ENCODE data around the gene EXOG. TPM values are rescaled to one million over a fixed set of nuclear protein-coding genes. Genes with fewer than 3 reads are reported as not detected.

Gene EXOG
- total and polyA plus RNA-seq, 2 of the 13 experiments (the other 11 are each of a cell fraction or from before 2014, with no cell fraction given) = 5.5 to 9.5 TPM

DNA sequence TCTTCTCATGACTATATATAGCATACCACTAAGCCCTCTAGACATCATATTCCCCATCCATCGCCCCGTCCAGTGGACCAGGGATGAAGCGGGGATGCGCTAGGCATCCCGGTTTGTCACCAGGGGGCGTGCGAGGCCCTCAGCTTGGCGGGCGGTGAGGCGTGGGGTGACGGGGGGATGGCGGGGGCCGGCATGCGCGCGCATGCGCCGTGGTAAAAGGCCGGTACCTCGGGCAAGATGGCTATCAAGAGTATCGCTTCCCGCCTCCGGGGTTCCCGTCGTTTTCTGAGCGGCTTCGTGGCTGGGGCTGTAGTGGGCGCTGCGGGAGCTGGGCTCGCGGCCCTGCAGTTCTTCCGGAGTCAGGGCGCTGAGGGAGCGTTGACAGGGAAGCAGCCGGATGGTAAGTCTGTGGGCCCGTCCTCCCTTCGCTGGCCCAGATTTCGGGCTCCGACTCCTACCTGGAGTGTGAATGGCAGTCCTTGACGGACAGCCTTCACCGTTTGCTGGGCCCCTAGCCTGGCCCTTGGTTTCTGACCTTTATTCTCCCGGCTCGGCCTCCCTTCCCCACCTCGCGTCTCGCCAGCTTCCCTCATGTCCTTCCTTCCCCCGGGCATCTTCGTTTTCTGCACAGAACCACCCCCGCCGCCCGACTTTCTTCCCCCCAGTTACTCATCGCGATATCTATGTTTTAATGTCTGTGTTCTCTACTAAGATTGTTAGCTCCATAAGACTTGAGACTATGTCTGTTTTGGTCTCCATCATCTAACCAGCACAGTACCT lies at the start of gene EXOG (continued):
- TF ChIP-seq, protein P1, sequence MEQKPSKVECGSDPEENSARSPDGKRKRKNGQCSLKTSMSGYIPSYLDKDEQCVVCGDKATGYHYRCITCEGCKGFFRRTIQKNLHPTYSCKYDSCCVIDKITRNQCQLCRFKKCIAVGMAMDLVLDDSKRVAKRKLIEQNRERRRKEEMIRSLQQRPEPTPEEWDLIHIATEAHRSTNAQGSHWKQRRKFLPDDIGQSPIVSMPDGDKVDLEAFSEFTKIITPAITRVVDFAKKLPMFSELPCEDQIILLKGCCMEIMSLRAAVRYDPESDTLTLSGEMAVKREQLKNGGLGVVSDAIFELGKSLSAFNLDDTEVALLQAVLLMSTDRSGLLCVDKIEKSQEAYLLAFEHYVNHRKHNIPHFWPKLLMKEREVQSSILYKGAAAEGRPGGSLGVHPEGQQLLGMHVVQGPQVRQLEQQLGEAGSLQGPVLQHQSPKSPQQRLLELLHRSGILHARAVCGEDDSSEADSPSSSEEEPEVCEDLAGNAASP (CRISPR knock-in tag; IDR thresholded peaks at IDR 0.05; ENCODE audit: borderline replicate concordance) = 0 out of 2 replicates have a peak, but pooled peaks have one; percentile 18
- TF ChIP-seq SNRNP70 (IDR thresholded peaks at IDR 0.05; ENCODE audit: low read depth, low read length) = no peak
- TF ChIP-seq, protein P2, sequence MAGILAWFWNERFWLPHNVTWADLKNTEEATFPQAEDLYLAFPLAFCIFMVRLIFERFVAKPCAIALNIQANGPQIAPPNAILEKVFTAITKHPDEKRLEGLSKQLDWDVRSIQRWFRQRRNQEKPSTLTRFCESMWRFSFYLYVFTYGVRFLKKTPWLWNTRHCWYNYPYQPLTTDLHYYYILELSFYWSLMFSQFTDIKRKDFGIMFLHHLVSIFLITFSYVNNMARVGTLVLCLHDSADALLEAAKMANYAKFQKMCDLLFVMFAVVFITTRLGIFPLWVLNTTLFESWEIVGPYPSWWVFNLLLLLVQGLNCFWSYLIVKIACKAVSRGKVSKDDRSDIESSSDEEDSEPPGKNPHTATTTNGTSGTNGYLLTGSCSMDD (CRISPR knock-in tag; IDR thresholded peaks at IDR 0.05) = no peak
- no peak for TF ChIP-seq RCOR2 (CRISPR knock-in tag; IDR thresholded peaks at IDR 0.05)
- TF ChIP-seq, protein P3, sequence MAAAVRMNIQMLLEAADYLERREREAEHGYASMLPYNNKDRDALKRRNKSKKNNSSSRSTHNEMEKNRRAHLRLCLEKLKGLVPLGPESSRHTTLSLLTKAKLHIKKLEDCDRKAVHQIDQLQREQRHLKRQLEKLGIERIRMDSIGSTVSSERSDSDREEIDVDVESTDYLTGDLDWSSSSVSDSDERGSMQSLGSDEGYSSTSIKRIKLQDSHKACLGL (CRISPR knock-in tag; IDR thresholded peaks at IDR 0.05) = 0 out of 2 replicates have a peak, but pooled peaks have one; percentile 30
- TF ChIP-seq ARNT2 (CRISPR knock-in tag; IDR thresholded peaks at IDR 0.05; ENCODE audit: low read depth) = peak; percentile 81
- peak; percentile 65; the same call in 1 of the 2 replicates for TF ChIP-seq ETV5 (CRISPR knock-in tag; IDR thresholded peaks at IDR 0.05; ENCODE audit: borderline replicate concordance)
- TF ChIP-seq MEIS1 (CRISPR knock-in tag; IDR thresholded peaks at IDR 0.05; ENCODE audit: borderline replicate concordance) = peak; percentile 18; the same call in 1 of the 2 replicates
- TF ChIP-seq ZBTB20 (CRISPR knock-in tag; IDR thresholded peaks at IDR 0.05; ENCODE audit: borderline replicate concordance, low read depth) = peak; percentile 71; the same call in 1 of the 2 replicates
- no peak for TF ChIP-seq TRIM24 (CRISPR knock-in tag; IDR thresholded peaks at IDR 0.05)
- TF ChIP-seq, protein P4, sequence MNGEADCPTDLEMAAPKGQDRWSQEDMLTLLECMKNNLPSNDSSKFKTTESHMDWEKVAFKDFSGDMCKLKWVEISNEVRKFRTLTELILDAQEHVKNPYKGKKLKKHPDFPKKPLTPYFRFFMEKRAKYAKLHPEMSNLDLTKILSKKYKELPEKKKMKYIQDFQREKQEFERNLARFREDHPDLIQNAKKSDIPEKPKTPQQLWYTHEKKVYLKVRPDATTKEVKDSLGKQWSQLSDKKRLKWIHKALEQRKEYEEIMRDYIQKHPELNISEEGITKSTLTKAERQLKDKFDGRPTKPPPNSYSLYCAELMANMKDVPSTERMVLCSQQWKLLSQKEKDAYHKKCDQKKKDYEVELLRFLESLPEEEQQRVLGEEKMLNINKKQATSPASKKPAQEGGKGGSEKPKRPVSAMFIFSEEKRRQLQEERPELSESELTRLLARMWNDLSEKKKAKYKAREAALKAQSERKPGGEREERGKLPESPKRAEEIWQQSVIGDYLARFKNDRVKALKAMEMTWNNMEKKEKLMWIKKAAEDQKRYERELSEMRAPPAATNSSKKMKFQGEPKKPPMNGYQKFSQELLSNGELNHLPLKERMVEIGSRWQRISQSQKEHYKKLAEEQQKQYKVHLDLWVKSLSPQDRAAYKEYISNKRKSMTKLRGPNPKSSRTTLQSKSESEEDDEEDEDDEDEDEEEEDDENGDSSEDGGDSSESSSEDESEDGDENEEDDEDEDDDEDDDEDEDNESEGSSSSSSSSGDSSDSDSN (CRISPR knock-in tag; IDR thresholded peaks at IDR 0.05) = peak; percentile 85
- TF ChIP-seq, protein P5, sequence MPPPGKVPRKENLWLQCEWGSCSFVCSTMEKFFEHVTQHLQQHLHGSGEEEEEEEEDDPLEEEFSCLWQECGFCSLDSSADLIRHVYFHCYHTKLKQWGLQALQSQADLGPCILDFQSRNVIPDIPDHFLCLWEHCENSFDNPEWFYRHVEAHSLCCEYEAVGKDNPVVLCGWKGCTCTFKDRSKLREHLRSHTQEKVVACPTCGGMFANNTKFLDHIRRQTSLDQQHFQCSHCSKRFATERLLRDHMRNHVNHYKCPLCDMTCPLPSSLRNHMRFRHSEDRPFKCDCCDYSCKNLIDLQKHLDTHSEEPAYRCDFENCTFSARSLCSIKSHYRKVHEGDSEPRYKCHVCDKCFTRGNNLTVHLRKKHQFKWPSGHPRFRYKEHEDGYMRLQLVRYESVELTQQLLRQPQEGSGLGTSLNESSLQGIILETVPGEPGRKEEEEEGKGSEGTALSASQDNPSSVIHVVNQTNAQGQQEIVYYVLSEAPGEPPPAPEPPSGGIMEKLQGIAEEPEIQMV (CRISPR knock-in tag; IDR thresholded peaks at IDR 0.05; ENCODE audit: low read depth) = no peak
- 0 out of 2 replicates have a peak, but pooled peaks have one; percentile 74 for TF ChIP-seq NR1H2 (CRISPR knock-in tag; IDR thresholded peaks at IDR 0.05; ENCODE audit: borderline replicate concordance, low read depth)
- no peak for TF ChIP-seq ZNF749 (CRISPR knock-in tag; IDR thresholded peaks at IDR 0.05; ENCODE audit: borderline replicate concordance)
- no peak for TF ChIP-seq SIX4 (CRISPR knock-in tag; IDR thresholded peaks at IDR 0.05)
- peak; percentile 77 for TF ChIP-seq HOXA3 (CRISPR knock-in tag; IDR thresholded peaks at IDR 0.05)
- TF ChIP-seq ZZZ3 (CRISPR knock-in tag; IDR thresholded peaks at IDR 0.05; ENCODE audit: borderline replicate concordance) = no peak
- peak; percentile 67 for TF ChIP-seq CCDC6 (CRISPR knock-in tag; IDR thresholded peaks at IDR 0.05)
- TF ChIP-seq PITX1 (CRISPR knock-in tag; IDR thresholded peaks at IDR 0.05) = peak; percentile 30; the same call in 1 of the 2 replicates
- TF ChIP-seq MED13 (CRISPR knock-in tag; IDR thresholded peaks at IDR 0.05) = no peak
